Neural crest cell (in vitro differentiated cells): Measurements from ENCODE around the gene CUTC. TPM values are rescaled to one million over a fixed set of nuclear protein-coding genes. Genes with fewer than 3 reads are reported as not detected.

Experiments used
- DNase-seq: peaks from one replicate; pipeline ENCODE4 v3.0.0; 2021; ENCODE audit warnings: low read depth, mixed read lengths, low spot score
- H3K27ac Mint-ChIP-seq: one replicate; pipeline ENCODE4 v1.8.0; 2021; ENCODE audit warnings: mild to moderate bottlenecking, mixed read lengths; ENCODE audit not compliant: unreplicated experiment
- H3K27me3 Mint-ChIP-seq: 2 replicates; pipeline ENCODE4 v1.8.0; 2021; ENCODE audit warnings: low read depth, mild to moderate bottlenecking, mixed read lengths
- H3K36me3 Mint-ChIP-seq: 2 replicates; pipeline ENCODE4 v1.8.0; 2021; ENCODE audit warnings: low read depth, mild to moderate bottlenecking, mixed read lengths
- H3K4me1 Mint-ChIP-seq: 2 replicates; pipeline ENCODE4 v1.8.0; 2021; ENCODE audit warnings: mixed read lengths
- H3K4me3 Mint-ChIP-seq: one replicate; pipeline ENCODE4 v1.8.0; 2021; ENCODE audit warnings: mild to moderate bottlenecking, mixed read lengths
- H3K9me3 Mint-ChIP-seq: 2 replicates; pipeline ENCODE4 v1.8.0; 2021; ENCODE audit warnings: mixed read lengths
- total RNA-seq: library from RNA; stranded (reverse); gene quantifications from 2 replicates; pipeline ENCODE4 v1.2.1, GENCODE V29; 2021
- TF ChIP-seq, protein P1 (sequence below): fragments of 200-600 bp; sonication (generic); conservative IDR thresholded peaks from 2 replicates; pipeline ENCODE4 v1.5.0; 2021; ENCODE audit warnings: antibody characterized with exemption, mild to moderate bottlenecking

The CUTC gene
- total RNA-seq, 1 donor from 2014 or later: 17.9 TPM

DNA sequence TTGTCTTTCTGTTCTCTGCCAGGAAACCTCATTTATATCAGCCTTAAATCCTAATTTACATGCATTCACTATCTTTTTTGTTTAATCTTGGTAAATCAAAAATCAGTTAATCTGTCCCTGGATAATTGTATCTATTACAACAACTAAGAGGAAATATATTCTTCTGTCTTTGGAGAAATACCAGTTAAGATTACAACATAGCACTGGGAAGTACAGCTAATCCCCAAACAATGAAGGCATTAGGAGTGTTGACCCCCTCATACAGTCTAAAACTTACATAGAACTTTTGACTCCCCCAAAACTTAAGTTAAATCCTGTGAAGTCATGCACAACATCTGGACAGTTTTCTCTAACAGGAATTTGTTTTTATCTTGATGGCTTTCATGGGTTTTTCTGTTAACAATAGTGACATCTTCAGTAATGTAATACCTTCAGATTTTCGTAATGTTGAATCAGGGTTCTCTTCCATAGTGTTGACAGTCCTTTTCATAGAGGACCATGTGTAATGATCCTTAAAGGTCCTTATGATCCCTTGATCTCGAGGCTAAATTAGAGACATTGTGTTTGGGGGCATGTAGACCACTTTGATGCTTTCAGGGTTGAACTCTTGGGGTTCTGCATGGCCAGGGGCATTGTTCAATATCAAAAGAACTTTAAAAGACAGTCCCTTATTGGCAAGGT lies 26.3 kb downstream of the CUTC start:
- no peak overlapping the region for H3K4me3 Mint-ChIP-seq
- H3K9me3 Mint-ChIP-seq: peaks cover 5% of the 10 kb centered on the region
- no peaks in the 10 kb centered on the region for H3K27me3 Mint-ChIP-seq
- TF ChIP-seq, protein P1, sequence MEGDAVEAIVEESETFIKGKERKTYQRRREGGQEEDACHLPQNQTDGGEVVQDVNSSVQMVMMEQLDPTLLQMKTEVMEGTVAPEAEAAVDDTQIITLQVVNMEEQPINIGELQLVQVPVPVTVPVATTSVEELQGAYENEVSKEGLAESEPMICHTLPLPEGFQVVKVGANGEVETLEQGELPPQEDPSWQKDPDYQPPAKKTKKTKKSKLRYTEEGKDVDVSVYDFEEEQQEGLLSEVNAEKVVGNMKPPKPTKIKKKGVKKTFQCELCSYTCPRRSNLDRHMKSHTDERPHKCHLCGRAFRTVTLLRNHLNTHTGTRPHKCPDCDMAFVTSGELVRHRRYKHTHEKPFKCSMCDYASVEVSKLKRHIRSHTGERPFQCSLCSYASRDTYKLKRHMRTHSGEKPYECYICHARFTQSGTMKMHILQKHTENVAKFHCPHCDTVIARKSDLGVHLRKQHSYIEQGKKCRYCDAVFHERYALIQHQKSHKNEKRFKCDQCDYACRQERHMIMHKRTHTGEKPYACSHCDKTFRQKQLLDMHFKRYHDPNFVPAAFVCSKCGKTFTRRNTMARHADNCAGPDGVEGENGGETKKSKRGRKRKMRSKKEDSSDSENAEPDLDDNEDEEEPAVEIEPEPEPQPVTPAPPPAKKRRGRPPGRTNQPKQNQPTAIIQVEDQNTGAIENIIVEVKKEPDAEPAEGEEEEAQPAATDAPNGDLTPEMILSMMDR: no peak
- no peak overlapping the region for H3K27ac Mint-ChIP-seq
- H3K4me1 Mint-ChIP-seq: peaks cover 14% of the 10 kb centered on the region
- no peak for DNase-seq
- H3K36me3 Mint-ChIP-seq: peaks cover 42% of the 10 kb centered on the region

DNA sequence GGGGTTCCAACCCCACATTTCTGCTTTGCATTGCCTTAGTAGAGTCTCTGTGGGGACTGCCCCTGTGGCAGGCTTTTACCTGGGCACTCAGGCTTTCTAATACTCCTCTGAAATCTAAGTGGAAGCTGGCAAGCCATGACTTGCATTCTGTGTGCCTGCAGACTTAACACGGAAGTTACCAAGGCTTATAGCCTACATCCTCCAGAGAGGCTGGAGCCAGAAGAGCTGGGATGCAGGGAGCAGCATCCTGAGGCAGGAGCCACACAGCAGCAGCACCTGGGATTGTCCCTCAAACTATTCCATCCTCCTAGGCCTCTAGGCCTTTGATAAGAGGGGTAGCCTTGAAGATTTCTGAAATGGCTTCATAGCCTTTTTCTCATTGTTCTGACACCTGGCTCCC lies 28.3 kb downstream of the CUTC start:
- H3K4me1 Mint-ChIP-seq: peaks cover 14% of the 10 kb centered on the region
- no peak overlapping the region for H3K27ac Mint-ChIP-seq
- no peak for DNase-seq
- H3K4me3 Mint-ChIP-seq: no peak overlapping the region
- TF ChIP-seq, protein P1: no peak
- no peaks in the 10 kb centered on the region for H3K27me3 Mint-ChIP-seq
- H3K36me3 Mint-ChIP-seq: peaks cover 41% of the 10 kb centered on the region
- peaks cover 6% of the 10 kb centered on the region for H3K9me3 Mint-ChIP-seq

DNA sequence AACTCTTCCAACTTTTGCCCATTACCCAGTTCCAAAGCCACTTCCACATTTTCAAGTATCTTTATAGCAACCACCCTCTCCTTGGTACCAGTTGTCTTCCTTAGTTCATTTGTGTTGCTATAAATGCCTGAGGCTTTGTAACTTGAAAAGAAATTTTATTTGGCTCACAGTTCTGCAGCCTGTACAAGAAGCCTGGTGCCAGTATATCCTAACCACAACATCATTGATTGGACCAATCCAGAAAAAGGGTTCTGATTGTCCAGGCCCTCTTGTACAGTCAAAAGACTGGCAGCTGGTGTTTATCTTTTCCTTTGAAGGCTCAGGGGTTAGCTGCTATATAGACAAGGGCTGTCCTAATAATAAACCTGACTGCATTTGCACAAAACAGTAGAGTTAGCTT lies 29.3 kb downstream of the CUTC start:
- DNase-seq: no peak
- H3K27ac Mint-ChIP-seq: no peak overlapping the region
- H3K36me3 Mint-ChIP-seq: peaks cover 41% of the 10 kb centered on the region
- TF ChIP-seq, protein P1: no peak
- peaks cover 14% of the 10 kb centered on the region for H3K4me1 Mint-ChIP-seq
- H3K9me3 Mint-ChIP-seq: peaks cover 6% of the 10 kb centered on the region
- no peak overlapping the region for H3K4me3 Mint-ChIP-seq
- H3K27me3 Mint-ChIP-seq: no peaks in the 10 kb centered on the region

DNA sequence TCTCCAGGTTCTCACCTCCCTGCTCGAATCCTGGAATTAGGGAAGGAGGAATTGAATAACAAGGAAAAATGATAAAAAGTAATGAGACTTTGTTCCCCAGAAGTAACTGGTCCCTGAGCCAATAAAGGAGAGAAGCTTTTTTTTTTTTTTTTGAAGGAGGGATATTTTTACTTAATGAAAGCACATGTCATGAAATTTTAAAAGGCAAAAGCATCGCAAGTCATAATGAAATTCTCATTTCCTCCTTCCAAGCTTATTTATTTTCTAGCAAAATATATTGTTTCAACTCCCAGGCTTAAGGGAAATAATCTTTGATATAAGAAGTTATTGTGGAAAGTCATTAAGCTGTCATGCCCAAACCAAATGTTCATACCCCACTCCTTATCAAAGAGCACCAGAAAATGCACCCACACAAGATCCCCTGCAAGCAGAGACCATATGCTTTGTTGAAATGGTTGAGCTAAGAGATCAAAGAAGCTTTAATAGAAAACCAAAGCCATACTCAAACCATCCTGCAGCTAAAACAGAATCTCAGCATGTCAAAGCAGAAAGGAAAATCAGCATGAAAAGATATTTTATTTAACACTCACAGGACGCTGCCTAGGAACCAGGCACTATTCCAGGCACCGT lies 33.8 kb downstream of the CUTC start:
- no peak for DNase-seq
- H3K27ac Mint-ChIP-seq: no peak overlapping the region
- peaks cover 7% of the 10 kb centered on the region for H3K4me1 Mint-ChIP-seq
- TF ChIP-seq, protein P1: no peak
- H3K9me3 Mint-ChIP-seq: peaks cover 6% of the 10 kb centered on the region
- H3K27me3 Mint-ChIP-seq: no peaks in the 10 kb centered on the region
- H3K36me3 Mint-ChIP-seq: peaks cover 14% of the 10 kb centered on the region
- no peak overlapping the region for H3K4me3 Mint-ChIP-seq

DNA sequence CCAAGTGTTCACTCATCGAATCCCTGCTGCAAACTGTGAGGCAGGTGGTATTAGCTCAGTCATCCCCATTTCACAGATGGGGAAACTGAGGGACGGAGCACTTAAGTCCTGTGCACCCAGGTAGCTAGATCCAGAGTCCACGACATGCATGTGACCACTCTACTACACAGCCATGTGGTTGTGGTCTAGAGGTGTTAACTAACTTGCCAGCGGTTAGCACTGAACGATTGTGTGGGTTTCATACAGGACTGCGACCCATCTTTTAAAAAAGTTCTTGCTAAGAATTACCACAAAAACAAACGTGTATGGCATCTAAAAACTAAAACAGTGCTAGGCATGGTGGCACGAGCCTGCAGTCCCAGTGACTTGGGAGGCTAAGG lies 34.3 kb downstream of the CUTC start:
- H3K27ac Mint-ChIP-seq: no peak overlapping the region
- TF ChIP-seq, protein P1: no peak
- H3K36me3 Mint-ChIP-seq: peaks cover 11% of the 10 kb centered on the region
- H3K4me1 Mint-ChIP-seq: peaks cover 5% of the 10 kb centered on the region
- no peak for DNase-seq
- H3K4me3 Mint-ChIP-seq: no peak overlapping the region
- H3K27me3 Mint-ChIP-seq: no peaks in the 10 kb centered on the region
- H3K9me3 Mint-ChIP-seq: peaks cover 6% of the 10 kb centered on the region
